ENCODE results near the gene PPP2R2B.

DNA sequence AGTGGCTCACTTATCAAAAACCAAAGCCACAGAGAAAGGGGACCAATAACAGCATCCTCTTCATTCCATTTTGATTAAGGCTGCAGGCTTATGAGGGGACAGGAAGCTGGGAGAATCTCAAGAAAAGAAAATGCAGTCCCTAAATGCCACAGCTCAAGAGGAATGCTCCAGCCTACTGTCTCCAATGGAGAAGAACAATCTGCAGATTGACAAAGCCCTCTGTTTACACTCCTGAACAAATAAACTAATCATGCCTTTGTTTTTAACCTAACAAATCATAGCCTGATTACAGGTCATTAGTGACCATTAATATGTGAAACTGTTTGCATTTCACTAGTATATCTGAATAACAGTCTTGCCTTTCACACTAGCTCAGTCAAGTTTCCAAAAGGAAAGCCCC is 26.5 kb downstream of the PPP2R2B start:
- TF ChIP-seq BHLHE40 (IDR thresholded peaks at IDR 0.05; ENCODE audit: borderline replicate concordance) (no peak), SUZ12 (IDR thresholded peaks at IDR 0.05) (no peak), NFRKB (IDR thresholded peaks at IDR 0.05) (no peak), TARDBP (IDR thresholded peaks at IDR 0.05) (no peak), FOXK2 (IDR thresholded peaks at IDR 0.05) (no peak), FOXA1 (IDR thresholded peaks at IDR 0.05) (no peak), ZNF384 (IDR thresholded peaks at IDR 0.05) (no peak), SP1 (IDR thresholded peaks at IDR 0.05) (no peak), L3MBTL2 (conservative IDR thresholded peaks at IDR 0.05) (no peak), HDGF (IDR thresholded peaks at IDR 0.05; ENCODE audit: borderline replicate concordance) (no peak), PKNOX1 (IDR thresholded peaks at IDR 0.05) (no peak), ELF4 (IDR thresholded peaks at IDR 0.05) (no peak), LEF1 (IDR thresholded peaks at IDR 0.05; ENCODE audit: borderline replicate concordance) (no peak), ARNT (IDR thresholded peaks at IDR 0.05) (no peak)
